H54 (cell line): ENCODE measurements around the gene CCZ1B.
A peak's percentile ranks its signal among the peaks of the same experiment; 100 is the strongest.
"Not testable (repeated sequence)": the region's sequence is repeated elsewhere in the genome, so short reads cannot be mapped to it uniquely, and the experiment has no call there.

ENCODE experiments used
- DNase-seq: peaks from one replicate; pipeline ENCODE4 v3.0.0; 2011; ENCODE audit warnings: low spot score, mixed read lengths; ENCODE audit not compliant: insufficient read length
- FAIRE-seq: peaks from 3 replicates; lab custom pipeline; 2011; peaks lifted over from hg19 to GRCh38; lab: Jason Lieb, UNC

CCZ1B gene

GRCh38 chr7:6826151-6826550 lies at the start of gene CCZ1B:
Gene CCZ1B (minus strand): TSS chr7:6826275. CDS start chr7:6826197, 78 bp downstream.
- FAIRE-seq, DNase-seq: not testable (repeated sequence)

DNA sequence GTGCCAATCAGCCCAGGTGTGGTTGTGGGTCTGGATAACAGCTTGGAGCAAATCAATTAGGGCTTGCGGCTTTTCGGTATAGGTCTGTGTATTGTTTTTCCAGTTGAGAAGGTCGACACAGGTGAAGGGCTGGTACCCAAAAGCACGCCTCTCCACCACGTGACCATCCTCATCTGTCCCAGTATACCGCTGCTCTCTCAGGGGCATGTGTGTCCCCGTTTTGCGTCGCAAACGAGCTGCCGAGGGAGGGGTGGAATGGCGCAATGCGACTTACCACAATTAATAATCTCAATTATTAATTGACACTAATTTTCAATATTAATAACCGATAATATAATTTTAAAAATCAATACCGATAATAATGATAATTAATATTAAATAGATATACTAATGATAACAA lies 48.9 kb upstream of the CCZ1B start:
- DNase-seq, FAIRE-seq: not testable (repeated sequence)

DNA sequence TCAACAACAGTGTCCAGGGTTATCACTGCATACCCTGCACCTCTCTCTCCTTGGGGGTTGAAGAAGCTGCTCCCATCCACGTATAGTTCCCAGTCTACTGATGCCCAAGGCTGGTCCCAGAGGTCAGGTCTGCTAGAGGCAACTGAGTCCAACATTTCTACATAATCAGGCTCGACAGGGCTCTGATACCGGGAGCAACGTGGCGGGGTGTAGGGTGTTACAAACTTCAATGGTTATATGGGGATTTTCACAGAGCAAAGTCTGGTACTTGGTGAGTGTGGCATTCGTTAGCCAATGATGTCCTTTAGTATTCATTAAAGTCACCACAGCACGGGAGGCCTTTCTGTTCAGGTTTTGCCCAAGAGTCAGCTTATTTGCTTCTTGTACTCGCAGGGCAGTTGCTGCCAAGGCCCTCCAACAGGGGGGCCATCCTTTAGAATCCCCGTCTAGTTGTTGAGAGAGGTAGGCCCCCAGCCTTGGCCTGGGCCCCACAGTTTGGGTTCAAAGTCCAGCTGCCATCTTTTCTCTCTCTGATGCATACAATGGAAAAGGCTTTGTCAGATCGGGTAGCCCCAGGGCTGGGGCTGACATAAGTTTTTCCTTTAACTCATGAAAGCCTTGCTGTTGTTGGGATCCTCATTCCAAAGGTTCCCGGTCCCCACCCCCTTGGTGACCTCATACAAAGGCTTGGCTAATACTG lies 46.3 kb upstream of the CCZ1B start:
- FAIRE-seq, DNase-seq: not testable (repeated sequence)

DNA sequence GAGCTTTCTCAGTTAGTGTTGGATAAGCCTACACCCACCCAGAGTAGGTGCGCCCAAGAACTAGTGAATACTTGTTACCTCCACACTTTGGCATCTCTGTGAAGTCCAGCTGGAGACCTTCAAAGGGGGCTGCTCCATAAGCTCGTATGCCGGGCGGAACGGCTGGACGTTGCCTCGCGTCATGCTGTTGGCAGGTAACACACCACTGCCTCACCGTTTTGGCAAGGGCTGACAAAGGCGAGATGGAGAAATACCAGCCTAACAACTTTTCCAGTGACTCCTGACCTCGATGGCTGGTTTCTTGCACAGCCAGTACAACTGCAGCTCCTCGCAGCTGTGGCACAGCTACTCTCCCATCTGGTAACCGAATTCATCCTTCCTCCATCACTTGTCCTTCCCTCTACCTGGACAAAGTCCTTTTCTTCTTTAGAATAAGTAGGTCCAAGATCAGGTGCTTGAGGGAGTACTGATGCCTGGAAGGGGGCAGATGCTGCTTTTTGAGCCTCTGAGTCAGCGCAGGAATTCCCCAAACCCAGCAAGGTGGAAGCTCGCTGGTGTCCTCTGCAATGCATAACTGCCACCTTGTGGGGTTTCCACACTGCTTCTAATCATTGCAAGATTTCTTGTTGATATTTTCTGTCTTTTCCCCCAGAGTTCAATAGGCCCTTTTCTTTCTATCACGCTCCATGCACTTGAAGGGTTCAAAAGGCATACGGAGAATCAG lies 45.5 kb upstream of the CCZ1B start:
- FAIRE-seq, DNase-seq: not testable (repeated sequence)

DNA sequence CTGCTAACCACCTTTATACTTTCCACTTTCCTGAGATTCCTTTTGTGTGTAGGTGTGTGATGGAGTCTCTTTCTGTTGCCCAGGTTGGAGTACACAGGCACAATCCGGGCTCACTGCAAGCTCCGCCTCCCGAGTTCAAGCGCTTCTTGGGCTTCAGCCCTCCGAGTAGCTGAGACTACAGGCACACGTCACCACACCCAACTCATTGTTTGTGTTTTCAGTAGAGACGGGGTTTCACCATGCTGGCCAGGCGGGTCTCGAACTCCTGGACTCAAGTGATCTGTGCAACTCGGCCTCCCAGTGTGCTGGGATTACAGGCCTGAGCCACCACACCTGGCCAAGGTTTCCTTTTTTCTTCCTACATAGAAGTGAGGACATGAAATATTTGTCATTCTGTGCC lies 38.7 kb upstream of the CCZ1B start:
- FAIRE-seq, result not testable (repeated sequence)

DNA sequence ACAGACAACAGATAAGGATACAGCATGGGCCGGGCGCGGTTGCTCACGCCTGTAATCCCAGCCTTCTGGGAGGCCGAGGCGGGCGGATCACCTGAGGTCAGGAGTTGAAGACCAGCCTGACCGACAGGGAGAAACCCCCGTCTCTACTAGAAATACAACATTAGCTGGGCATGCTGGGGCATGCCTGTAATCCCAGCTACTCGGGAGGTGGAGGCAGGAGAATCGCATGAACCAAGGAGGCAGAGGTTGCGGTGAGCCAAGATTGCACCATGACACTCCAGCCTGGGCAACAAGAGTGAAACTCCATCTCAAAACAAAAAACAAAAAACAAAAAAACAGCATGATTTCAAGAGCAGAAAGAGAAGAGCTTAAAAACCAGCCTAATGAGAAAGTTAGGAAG lies 38.1 kb upstream of the CCZ1B start:
- not testable (repeated sequence) for DNase-seq, FAIRE-seq

More for the DNA sequence above, 38.7 kb upstream of the CCZ1B start:
- DNase-seq, result not testable (repeated sequence)

GRCh38 chr7:6862876-6863275 lies 36.8 kb upstream of the CCZ1B start:
- FAIRE-seq, DNase-seq: not testable (repeated sequence)

GRCh38 chr7:6857721-6858314 lies 31.7 kb upstream of the CCZ1B start:
- DNase-seq, result peak; percentile 52
- not testable (repeated sequence) for FAIRE-seq

DNA sequence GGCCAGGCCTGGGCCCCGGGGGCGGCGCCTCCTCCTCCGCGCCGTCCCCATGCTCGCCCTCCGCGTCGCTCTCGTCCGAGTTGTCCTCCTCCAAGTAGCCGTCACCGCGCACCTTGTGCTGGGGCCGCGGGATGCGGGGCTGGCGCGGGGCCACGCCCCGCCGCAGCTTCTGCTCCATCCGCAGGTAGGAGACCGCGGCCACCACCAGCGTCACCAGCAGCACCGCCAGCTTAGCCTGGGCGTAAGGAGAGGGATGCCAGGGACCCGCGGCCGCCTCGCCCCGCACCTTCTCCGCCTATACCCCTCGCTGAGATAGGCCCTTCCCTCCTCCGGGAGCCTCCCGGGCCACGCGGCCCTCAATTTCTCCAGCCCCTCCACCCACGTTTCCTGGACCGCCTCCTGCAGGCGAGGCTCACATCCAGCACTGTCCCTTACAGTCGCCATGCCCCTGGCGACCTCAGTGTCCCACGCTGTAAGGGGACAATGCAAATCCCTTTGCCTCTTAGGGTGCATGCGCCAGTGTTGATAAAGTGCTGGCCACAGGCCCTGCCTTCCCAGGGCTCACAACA lies 29.6 kb upstream of the CCZ1B start:
- FAIRE-seq, DNase-seq: not testable (repeated sequence)

GRCh38 chr7:6854747-6855562 lies 28.9 kb upstream of the CCZ1B start:
- FAIRE-seq, DNase-seq: not testable (repeated sequence)

- FAIRE-seq, DNase-seq: not testable (repeated sequence)
Observed at GRCh38 chr7:6853681-6854080, 27.6 kb upstream of the CCZ1B start.

DNA sequence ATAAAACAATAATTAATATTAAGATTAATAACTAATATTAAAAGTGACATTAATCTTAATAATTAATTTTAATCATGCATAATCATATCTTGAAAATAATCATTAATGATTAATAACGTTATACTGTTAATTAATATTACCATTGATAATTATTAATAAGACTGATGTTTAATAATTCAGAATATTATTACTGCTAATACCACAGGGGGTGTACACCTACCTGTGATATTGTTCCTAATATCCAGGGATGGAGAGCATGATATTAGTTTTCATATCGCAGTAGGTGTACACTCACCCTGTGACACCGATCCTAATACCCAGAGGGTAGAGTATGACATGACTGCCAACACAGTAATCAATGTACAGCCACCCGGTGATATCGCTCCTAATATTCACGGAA lies 23.1 kb upstream of the CCZ1B start:
- FAIRE-seq, DNase-seq: not testable (repeated sequence)

GRCh38 chr7:6847751-6848150 lies 21.7 kb upstream of the CCZ1B start:
- not testable (repeated sequence) for DNase-seq, FAIRE-seq

GRCh38 chr7:6845971-6846449 lies 19.9 kb upstream of the CCZ1B start:
- FAIRE-seq, DNase-seq: not testable (repeated sequence)

GRCh38 chr7:6843654-6844053 lies 17.6 kb upstream of the CCZ1B start:
- FAIRE-seq, DNase-seq: not testable (repeated sequence)

GRCh38 chr7:6843092-6843491 lies 17.0 kb upstream of the CCZ1B start:
- not testable (repeated sequence) for DNase-seq, FAIRE-seq

DNA sequence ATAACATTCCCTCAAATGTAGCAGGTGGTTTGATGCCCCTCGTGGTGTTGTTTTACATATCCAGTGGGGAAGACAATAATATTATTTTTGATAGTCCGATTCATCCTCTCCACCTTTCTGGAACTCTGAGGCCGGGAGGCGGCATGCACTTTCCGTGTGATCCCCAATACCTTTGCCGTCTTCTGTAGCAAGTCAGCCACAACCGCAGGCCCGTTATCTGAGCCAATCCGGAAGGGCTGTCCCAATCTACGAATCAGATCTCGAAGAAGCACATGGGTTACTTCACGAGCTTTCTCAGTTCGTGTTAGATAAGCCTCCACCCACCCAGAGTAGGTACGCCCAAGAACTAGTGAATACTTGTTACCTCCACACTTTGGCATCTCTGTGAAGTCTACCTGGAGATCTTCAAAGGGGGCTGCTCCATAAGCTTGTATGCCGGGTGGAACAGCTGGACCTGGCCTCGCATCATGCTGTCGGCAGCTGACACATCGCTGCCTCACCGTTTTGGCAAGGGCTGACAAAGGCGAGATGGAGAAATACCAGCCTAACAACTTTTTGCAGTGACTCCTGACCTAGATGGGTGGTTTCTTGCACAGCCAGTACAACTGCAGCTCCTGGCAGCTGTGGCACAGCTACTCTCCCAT lies 16.3 kb upstream of the CCZ1B start:
- not testable (repeated sequence) for FAIRE-seq, DNase-seq

DNA sequence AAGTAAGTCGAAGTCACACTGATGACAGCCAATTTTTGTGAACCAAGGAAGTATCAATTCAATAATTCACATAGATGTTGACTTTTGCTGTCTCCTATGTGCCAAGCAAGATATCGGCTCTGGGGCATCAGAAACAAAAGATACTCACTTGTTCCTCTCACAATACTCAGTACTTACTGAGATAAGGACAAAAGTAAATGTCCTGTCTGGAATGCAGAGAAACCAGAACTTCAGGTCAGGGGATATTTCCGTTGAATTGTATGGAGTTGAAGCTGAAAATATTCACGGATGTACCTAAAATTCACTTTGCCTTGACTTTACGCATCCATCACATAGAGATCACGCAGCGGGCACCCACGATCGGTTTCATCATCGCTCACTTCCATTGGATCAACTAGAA lies 11.0 kb upstream of the CCZ1B start:
- not testable (repeated sequence) for DNase-seq, FAIRE-seq

DNA sequence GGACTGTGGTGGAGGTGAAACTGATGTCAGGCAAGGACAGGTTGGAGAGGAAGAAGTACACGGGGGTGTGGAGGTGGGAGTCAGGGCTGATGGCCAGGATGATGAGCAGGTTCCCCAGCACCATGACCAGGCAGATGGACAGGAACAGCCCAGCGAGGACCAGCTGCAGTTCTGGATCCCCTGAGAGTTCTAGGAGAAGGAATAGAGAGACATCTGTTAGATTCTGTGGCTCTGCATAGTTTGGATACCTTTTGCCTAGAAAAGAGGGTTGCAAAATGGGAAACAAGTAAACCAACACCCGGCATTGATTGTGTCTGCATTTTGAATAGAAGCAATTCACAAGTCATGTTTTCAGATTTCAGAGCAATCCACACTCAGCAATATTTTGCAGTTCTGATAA lies 9.4 kb upstream of the CCZ1B start:
- FAIRE-seq, DNase-seq: not testable (repeated sequence)
